OCI-LY1 (cell line): ENCODE results near the gene AFF2.

Source experiments
- H2AFZ ChIP-seq: fragments of 200-600 bp; sonication (generic), shearing (Covaris generic); 2 replicates; pipeline ENCODE4 v1.6.0; 2014; ENCODE audit warnings: antibody characterized with exemption, mild to moderate bottlenecking, low read length
- H3F3A ChIP-seq: fragments of 200-600 bp; sonication (generic), shearing (Covaris generic); 2 replicates; pipeline ENCODE4 v1.6.0; 2014; ENCODE audit warnings: mild to moderate bottlenecking, antibody characterized with exemption, low read length, moderate library complexity; ENCODE audit not compliant: insufficient read depth
- H3K27ac ChIP-seq: fragments of 200-600 bp; sonication (generic); 2 replicates; pipeline ENCODE4 v1.5.1; 2014; ENCODE audit warnings: low read length, mixed run types, mild to moderate bottlenecking, low read depth; ENCODE audit not compliant: poor library complexity, severe bottlenecking
- H3K27me3 ChIP-seq: fragments of 200-600 bp; sonication (generic); 2 replicates; pipeline ENCODE4 v1.6.0; 2014; ENCODE audit warnings: antibody characterized with exemption, mild to moderate bottlenecking, low read length, moderate library complexity; ENCODE audit not compliant: insufficient read depth
- H3K36me3 ChIP-seq: fragments of 200-600 bp; sonication (generic); 2 replicates; pipeline ENCODE4 v1.6.1; 2014; ENCODE audit warnings: mild to moderate bottlenecking, antibody characterized with exemption, low read length, moderate library complexity, mixed read lengths; ENCODE audit not compliant: insufficient read depth
- H3K4me1 ChIP-seq: fragments of 200-600 bp; sonication (generic); 2 replicates; pipeline ENCODE4 v1.5.1; 2014; ENCODE audit warnings: mild to moderate bottlenecking, low read length, moderate library complexity; ENCODE audit not compliant: insufficient read depth, severe bottlenecking
- H3K4me2 ChIP-seq: fragments of 200-600 bp; sonication (generic), shearing (Covaris generic); 2 replicates; pipeline ENCODE4 v1.6.1; 2014; ENCODE audit warnings: low read length
- H3K4me3 ChIP-seq: fragments of 200-600 bp; sonication (generic); 2 replicates; pipeline ENCODE4 v1.5.1; 2014; ENCODE audit warnings: low read length, low read depth, mild to moderate bottlenecking, mixed read lengths; ENCODE audit not compliant: poor library complexity, severe bottlenecking
- H3K79me2 ChIP-seq: fragments of 200-600 bp; shearing (Covaris generic); 2 replicates; pipeline ENCODE4 v1.6.1; 2016; ENCODE audit warnings: mixed run types, low read length, mixed read lengths; ENCODE audit not compliant: insufficient read depth
- H3K9ac ChIP-seq: fragments of 200-600 bp; sonication (generic), shearing (Covaris generic); 2 replicates; pipeline ENCODE4 v1.6.1; 2014; ENCODE audit warnings: mild to moderate bottlenecking, low read length, mixed read lengths
- H3K9me2 ChIP-seq: fragments of 200-600 bp; sonication (generic), shearing (Covaris generic); 2 replicates; pipeline ENCODE4 v1.6.1; 2014; ENCODE audit warnings: low read depth, mild to moderate bottlenecking, low read length, mixed read lengths
- H3K9me3 ChIP-seq: fragments of 200-600 bp; shearing (Covaris generic); 2 replicates; pipeline ENCODE4 v1.6.1; 2014; ENCODE audit warnings: low read length, mixed read lengths
- H4K20me1 ChIP-seq: fragments of 200-600 bp; sonication (generic), shearing (Covaris generic); 2 replicates; pipeline ENCODE4 v1.6.0; 2016; ENCODE audit warnings: mild to moderate bottlenecking, low read length; ENCODE audit not compliant: insufficient read depth
- EZH2 ChIP-seq: fragments of 200-600 bp; sonication (generic), shearing (Covaris generic); IDR thresholded peaks from 2 replicates; pipeline ENCODE4 v1.8.0; 2017; ENCODE audit warnings: borderline replicate concordance, mixed run types, mild to moderate bottlenecking, antibody characterized with exemption, low read length, moderate library complexity, mixed read lengths
- TF ChIP-seq, protein P1 (sequence below): fragments of 200-600 bp; sonication (generic), shearing (Covaris generic); IDR thresholded peaks from 2 replicates; pipeline ENCODE4 v1.5.1; 2017; ENCODE audit warnings: mild to moderate bottlenecking, antibody characterized with exemption, low read length, moderate library complexity, mixed read lengths

AFF2 gene

DNA sequence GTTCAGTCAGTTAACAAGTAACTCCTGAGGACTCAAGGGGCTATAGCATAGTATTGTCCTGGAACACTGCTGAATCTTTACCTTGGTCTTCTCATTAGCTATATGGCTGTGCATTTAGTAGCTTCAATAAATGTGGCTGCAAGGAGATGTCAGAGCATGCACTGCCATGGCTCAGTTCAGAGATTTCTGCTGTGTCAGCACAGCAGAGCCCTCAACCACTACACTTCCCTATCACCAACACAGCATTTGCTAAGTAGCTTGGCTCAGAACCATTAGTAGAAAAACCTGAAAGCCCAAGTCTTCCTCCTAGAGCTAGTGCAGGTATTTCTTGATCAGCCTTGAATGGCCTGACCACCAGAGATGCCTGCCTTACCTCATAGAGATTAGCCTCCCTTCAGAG is 538.6 kb downstream of the AFF2 start:
- Histone ChIP-seq H3K4me1 (no peaks in the 10 kb centered on the region), H3K9me3 (no peaks in the 10 kb centered on the region), H3K9ac (no peak overlapping the region), H3K27me3 (no peaks in the 10 kb centered on the region), H3K36me3 (no peaks in the 10 kb centered on the region), H3K4me3 (no peak overlapping the region), H3F3A (no peaks in the 10 kb centered on the region), H4K20me1 (no peaks in the 10 kb centered on the region), H3K9me2 (no peaks in the 10 kb centered on the region), H2AFZ (no peak overlapping the region), H3K79me2 (no peaks in the 10 kb centered on the region), H3K4me2 (no peak overlapping the region), H3K27ac (no peak overlapping the region)
- TF ChIP-seq EZH2 = no peak
- TF ChIP-seq, protein P1, sequence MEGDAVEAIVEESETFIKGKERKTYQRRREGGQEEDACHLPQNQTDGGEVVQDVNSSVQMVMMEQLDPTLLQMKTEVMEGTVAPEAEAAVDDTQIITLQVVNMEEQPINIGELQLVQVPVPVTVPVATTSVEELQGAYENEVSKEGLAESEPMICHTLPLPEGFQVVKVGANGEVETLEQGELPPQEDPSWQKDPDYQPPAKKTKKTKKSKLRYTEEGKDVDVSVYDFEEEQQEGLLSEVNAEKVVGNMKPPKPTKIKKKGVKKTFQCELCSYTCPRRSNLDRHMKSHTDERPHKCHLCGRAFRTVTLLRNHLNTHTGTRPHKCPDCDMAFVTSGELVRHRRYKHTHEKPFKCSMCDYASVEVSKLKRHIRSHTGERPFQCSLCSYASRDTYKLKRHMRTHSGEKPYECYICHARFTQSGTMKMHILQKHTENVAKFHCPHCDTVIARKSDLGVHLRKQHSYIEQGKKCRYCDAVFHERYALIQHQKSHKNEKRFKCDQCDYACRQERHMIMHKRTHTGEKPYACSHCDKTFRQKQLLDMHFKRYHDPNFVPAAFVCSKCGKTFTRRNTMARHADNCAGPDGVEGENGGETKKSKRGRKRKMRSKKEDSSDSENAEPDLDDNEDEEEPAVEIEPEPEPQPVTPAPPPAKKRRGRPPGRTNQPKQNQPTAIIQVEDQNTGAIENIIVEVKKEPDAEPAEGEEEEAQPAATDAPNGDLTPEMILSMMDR = no peak

DNA sequence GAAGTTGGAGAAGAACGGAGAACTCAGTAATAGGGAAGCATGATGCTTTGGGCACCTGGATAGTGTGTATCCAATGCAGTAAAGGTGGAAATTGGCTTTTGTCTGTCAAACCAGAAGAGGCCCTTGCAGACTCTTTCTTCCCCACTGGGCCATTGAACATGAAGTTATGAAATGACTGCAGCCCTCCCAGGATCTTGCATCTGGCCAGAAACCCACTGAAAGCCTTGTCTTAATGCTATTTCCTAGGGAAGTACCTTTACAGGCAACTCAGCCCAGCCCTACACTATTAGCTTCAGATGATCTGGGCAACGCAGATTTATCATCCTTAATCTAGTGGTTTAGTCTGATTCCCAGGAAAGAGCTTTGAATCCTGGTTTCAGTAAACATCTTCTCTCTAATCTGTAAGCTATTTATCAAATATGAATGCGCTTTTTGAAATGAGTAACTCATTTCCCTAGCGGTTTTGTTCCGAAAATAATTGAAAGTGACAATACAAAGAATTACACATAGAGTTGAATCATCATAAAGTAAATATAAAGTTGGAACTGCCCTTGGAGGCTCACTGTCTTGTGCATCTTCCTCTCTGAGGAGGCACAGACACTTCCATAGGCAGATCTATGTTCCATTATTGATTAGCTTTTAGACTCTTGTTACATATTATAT is 540.6 kb downstream of the AFF2 start:
- TF ChIP-seq EZH2 = no peak
- TF ChIP-seq, protein P1 = no peak
- Histone ChIP-seq H3K9me3 (no peaks in the 10 kb centered on the region), H3K9me2 (no peaks in the 10 kb centered on the region), H3K4me3 (no peak overlapping the region), H4K20me1 (no peaks in the 10 kb centered on the region), H3K79me2 (no peaks in the 10 kb centered on the region), H3F3A (no peaks in the 10 kb centered on the region), H3K4me2 (no peak overlapping the region), H3K27ac (no peak overlapping the region), H3K9ac (no peak overlapping the region), H3K4me1 (no peaks in the 10 kb centered on the region), H2AFZ (no peak overlapping the region), H3K36me3 (no peaks in the 10 kb centered on the region), H3K27me3 (no peaks in the 10 kb centered on the region)

DNA sequence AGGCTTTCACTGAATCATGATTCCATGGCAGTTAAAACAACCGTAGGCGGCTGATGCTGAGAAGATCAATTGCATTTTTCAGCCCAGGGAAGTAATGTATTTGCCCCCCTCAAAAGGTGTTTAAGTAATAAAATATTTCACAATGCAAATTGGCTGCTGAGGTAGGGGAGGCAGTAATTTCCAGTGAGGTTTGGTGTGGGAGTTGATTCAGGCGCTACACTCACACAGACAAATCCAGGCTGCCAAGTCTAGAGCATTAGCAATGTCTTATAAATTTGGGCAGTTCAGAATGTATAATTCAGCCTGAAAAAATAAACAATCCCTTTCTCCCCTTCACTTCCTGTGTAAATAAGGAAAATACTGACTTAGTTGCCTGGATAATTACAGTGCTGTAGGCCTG is 543.0 kb downstream of the AFF2 start:
- Histone ChIP-seq H3K9me3 (no peaks in the 10 kb centered on the region), H3K27me3 (no peaks in the 10 kb centered on the region), H3F3A (no peaks in the 10 kb centered on the region), H3K4me2 (no peak overlapping the region), H3K79me2 (no peaks in the 10 kb centered on the region), H3K9me2 (no peaks in the 10 kb centered on the region), H3K27ac (no peak overlapping the region), H2AFZ (no peak overlapping the region), H3K36me3 (no peaks in the 10 kb centered on the region), H3K4me1 (no peaks in the 10 kb centered on the region), H3K4me3 (no peak overlapping the region), H3K9ac (no peak overlapping the region), H4K20me1 (no peaks in the 10 kb centered on the region)
- TF ChIP-seq EZH2 = no peak

- H3K79me2 ChIP-seq = no peaks in the 10 kb centered on the region
- H3K9ac ChIP-seq = no peak overlapping the region
- H3K27me3 ChIP-seq = no peaks in the 10 kb centered on the region
- H3K4me2 ChIP-seq = no peak overlapping the region
- no peaks in the 10 kb centered on the region for H3K4me1 ChIP-seq
- H3K4me3 ChIP-seq = no peak overlapping the region
- H3K9me3 ChIP-seq = no peaks in the 10 kb centered on the region
- no peaks in the 10 kb centered on the region for H3K36me3 ChIP-seq
- H3K27ac ChIP-seq = no peak overlapping the region
- H2AFZ ChIP-seq = no peak overlapping the region
- H4K20me1 ChIP-seq = no peaks in the 10 kb centered on the region
- no peaks in the 10 kb centered on the region for H3F3A ChIP-seq
- TF ChIP-seq, protein P1 = no peak
- TF ChIP-seq EZH2 = no peak
- no peaks in the 10 kb centered on the region for H3K9me2 ChIP-seq
Observed at GRCh38 chrX:149044471-149044870, 544.1 kb downstream of the AFF2 start.
